ENCODE data around the gene TMEM107.

DNA sequence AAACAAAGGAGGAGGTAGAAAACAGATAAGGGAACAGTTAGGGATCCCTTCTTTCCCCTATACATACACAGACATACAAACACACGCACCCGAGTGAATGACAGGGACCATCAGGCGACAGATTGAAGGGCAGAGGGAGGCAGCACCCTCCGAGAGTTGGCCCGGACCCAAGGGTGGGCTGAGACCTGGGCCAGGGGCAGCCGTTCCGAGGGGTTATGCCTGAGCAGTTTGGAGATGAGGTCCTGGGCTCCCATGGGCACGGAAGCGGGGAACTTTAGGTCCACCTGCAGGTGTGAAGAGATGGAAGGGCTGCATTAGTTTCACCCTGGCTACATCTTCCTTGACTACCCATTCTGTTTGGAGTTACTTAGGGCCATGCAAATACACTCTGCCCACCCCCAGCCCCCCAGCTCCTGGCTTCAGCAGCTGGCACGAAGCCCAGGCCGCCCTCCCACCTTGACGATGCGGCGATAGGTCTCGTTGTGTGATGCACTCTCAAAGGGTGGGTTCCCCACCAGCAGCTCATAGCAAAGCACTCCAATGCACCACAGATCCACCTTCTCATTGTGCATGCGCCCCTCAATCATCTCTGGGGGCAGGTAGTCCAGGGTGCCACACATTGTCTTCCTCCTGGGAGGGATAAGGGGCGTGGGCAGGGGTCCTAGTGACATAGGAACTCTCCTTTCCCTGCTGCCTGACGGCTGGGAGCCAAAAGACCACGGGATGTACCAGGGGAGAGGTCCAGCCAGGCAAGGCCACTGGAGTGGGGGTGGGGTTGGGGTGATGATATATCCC lies 28.8 kb upstream of the TMEM107 start:
- TF ChIP-seq, protein P1, sequence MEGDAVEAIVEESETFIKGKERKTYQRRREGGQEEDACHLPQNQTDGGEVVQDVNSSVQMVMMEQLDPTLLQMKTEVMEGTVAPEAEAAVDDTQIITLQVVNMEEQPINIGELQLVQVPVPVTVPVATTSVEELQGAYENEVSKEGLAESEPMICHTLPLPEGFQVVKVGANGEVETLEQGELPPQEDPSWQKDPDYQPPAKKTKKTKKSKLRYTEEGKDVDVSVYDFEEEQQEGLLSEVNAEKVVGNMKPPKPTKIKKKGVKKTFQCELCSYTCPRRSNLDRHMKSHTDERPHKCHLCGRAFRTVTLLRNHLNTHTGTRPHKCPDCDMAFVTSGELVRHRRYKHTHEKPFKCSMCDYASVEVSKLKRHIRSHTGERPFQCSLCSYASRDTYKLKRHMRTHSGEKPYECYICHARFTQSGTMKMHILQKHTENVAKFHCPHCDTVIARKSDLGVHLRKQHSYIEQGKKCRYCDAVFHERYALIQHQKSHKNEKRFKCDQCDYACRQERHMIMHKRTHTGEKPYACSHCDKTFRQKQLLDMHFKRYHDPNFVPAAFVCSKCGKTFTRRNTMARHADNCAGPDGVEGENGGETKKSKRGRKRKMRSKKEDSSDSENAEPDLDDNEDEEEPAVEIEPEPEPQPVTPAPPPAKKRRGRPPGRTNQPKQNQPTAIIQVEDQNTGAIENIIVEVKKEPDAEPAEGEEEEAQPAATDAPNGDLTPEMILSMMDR (IDR thresholded peaks at IDR 0.05): no peak
- no peak for TF ChIP-seq POLR2A (IDR thresholded peaks at IDR 0.05)
- no peak for TF ChIP-seq EP300 (IDR thresholded peaks at IDR 0.05)
